Measurements from ENCODE around the gene NDUFA11. TPM values are rescaled to one million over a fixed set of nuclear protein-coding genes. Genes with fewer than 3 reads are reported as not detected.

NDUFA11 gene
- total and polyA plus RNA-seq, 2 donors (not counting 1 experiment from before 2014, with no cell fraction given): 115 to 276 TPM

DNA sequence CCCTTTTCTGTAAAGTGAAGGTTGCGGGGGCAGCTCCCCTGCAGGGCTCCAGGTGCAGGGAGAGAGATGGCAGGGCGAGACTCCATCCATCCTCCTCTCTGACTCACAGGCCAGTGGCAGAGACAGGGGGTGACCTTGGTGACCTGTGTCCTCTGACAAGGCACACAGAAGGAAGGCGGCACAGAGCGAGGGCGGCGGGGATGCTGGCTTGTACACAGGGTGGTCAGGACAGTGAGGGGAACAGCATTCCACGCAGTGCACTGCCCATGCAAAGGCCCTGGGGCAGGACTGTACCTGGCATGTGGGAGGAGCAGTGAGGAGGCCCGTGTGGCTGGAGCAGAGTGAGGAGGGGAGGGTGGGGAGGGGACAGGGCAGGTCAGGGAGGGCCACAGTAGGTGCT lies 7.7 kb downstream of the NDUFA11 start:
- 85% methylated on average over 4 of the region's 8 CpGs for WGBS (ENCODE audit: insufficient coverage)
- peaks cover 0 to 13% of the 10 kb centered on the region in 2 experiments for H3K36me3 ChIP-seq (replicated peaks in 1 of 2; ENCODE audit: control extremely low read depth in 1 of 2, control insufficient read depth in 1 of 2, extremely low read depth in 1 of 2, insufficient read depth in 2 of 2, low read length in 1 of 2)
- H3K4me1 ChIP-seq (ENCODE audit: control insufficient read depth in 2 of 2, insufficient read depth in 2 of 2, low read length in 2 of 2): peaks cover 0 to 4% of the 10 kb centered on the region in 2 donors
- no peak overlapping the region for H3K4me3 Mint-ChIP-seq
- H3K4me2 ChIP-seq (replicated peaks; ENCODE audit: low read depth, low read length, poor library complexity, severe bottlenecking): no peak overlapping the region
- H3K27me3 ChIP-seq (replicated peaks in 1 of 4; ENCODE audit: control extremely low read depth in 1 of 4, control insufficient read depth in 3 of 4, insufficient read depth in 4 of 4, low read length in 3 of 4): peaks cover 0 to 15% (median 3%) of the 10 kb centered on the region in 4 experiments
- no peak for ATAC-seq (ENCODE audit: low read depth)
- POLR2A ChIA-PET: interaction anchor here (0.6 kb wide), 1 partner anchor 810 kb away, joined by 3 read pairs; no protein-coding TSS in a partner anchor
- H3K9me3 Mint-ChIP-seq (ENCODE audit: insufficient read depth): no peaks in the 10 kb centered on the region
- H3K9ac ChIP-seq (ENCODE audit: low read length): no peak overlapping the region
- peaks cover 17% of the 10 kb centered on the region for H3K79me2 ChIP-seq (ENCODE audit: control insufficient read depth, insufficient read depth, low read length)
- H3K4me1 Mint-ChIP-seq: peaks cover 4% of the 10 kb centered on the region
- peaks cover 44% of the 10 kb centered on the region for H4K20me1 ChIP-seq (ENCODE audit: control insufficient read depth, insufficient read depth, low read length, poor library complexity, severe bottlenecking)
- H3K4me3 ChIP-seq (ENCODE audit: control extremely low read depth in 1 of 5, extremely low read depth in 1 of 5, insufficient read depth in 1 of 5, low read depth in 2 of 5, low read length in 4 of 5): no peak overlapping the region
- H3K27ac Mint-ChIP-seq: no peak overlapping the region
- CTCF ChIA-PET: no interaction called here
- no peak for DNase-seq
- H2AFZ ChIP-seq (ENCODE audit: insufficient read depth, low read depth, low read length, poor library complexity, severe bottlenecking): no peak overlapping the region
- H3K27me3 Mint-ChIP-seq: no peaks in the 10 kb centered on the region
- H3K9me3 ChIP-seq (ENCODE audit: control extremely low read depth in 1 of 3, control insufficient read depth in 2 of 3, insufficient read depth in 1 of 3, low read length in 2 of 3): peaks cover 0 to 12% (median 0%) of the 10 kb centered on the region in 3 donors
- TF ChIP-seq EZH2 (IDR thresholded peaks at IDR 0.05; ENCODE audit: borderline replicate concordance, insufficient read depth, low read depth, low read length, poor library complexity, severe bottlenecking): no peak
- TF ChIP-seq, protein P1, sequence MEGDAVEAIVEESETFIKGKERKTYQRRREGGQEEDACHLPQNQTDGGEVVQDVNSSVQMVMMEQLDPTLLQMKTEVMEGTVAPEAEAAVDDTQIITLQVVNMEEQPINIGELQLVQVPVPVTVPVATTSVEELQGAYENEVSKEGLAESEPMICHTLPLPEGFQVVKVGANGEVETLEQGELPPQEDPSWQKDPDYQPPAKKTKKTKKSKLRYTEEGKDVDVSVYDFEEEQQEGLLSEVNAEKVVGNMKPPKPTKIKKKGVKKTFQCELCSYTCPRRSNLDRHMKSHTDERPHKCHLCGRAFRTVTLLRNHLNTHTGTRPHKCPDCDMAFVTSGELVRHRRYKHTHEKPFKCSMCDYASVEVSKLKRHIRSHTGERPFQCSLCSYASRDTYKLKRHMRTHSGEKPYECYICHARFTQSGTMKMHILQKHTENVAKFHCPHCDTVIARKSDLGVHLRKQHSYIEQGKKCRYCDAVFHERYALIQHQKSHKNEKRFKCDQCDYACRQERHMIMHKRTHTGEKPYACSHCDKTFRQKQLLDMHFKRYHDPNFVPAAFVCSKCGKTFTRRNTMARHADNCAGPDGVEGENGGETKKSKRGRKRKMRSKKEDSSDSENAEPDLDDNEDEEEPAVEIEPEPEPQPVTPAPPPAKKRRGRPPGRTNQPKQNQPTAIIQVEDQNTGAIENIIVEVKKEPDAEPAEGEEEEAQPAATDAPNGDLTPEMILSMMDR (IDR thresholded peaks at IDR 0.05): no peak
- intact Hi-C loops (cut with micrococcal nuclease): no loop called here
- H3K27ac ChIP-seq (ENCODE audit: low read length in 2 of 2): no peak overlapping the region

DNA sequence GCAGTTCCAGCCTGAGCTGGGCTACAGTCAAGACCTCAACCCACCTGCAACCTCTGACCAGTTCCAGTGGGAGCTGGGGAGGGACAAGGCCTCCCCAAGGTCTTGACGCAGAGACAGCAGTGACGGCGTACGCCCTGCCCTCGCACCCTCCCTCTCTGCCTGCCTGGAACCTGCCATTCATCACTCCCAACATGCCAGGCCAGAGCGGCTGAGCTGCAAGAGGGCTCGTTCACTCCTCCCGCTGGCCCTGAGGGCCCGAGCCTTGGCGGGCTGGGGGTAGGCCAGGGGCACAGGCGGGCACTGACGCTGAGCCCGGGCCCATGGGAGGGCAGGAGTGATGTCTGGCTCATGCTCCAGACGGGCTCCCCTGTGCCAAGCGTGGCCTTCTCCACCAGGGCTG lies 8.2 kb downstream of the NDUFA11 start:
- Histone ChIP-seq H3K27ac (ENCODE audit: low read length in 2 of 2) (no peak overlapping the region), H3K36me3 (replicated peaks in 1 of 2; ENCODE audit: control extremely low read depth in 1 of 2, control insufficient read depth in 1 of 2, extremely low read depth in 1 of 2, insufficient read depth in 2 of 2, low read length in 1 of 2) (peaks cover 0 to 13% of the 10 kb centered on the region in 2 experiments), H3K27me3 (replicated peaks in 1 of 4; ENCODE audit: control extremely low read depth in 1 of 4, control insufficient read depth in 3 of 4, insufficient read depth in 4 of 4, low read length in 3 of 4) (peaks cover 0 to 17% (median 3%) of the 10 kb centered on the region in 4 experiments), H3K9ac (ENCODE audit: low read length) (no peak overlapping the region), H3K4me1 (ENCODE audit: control insufficient read depth in 2 of 2, insufficient read depth in 2 of 2, low read length in 2 of 2) (peaks cover 0 to 4% of the 10 kb centered on the region in 2 donors), H3K79me2 (ENCODE audit: control insufficient read depth, insufficient read depth, low read length) (peaks cover 14% of the 10 kb centered on the region), H2AFZ (ENCODE audit: insufficient read depth, low read depth, low read length, poor library complexity, severe bottlenecking) (no peak overlapping the region), H4K20me1 (ENCODE audit: control insufficient read depth, insufficient read depth, low read length, poor library complexity, severe bottlenecking) (peaks cover 43% of the 10 kb centered on the region), H3K9me3 (ENCODE audit: control extremely low read depth in 1 of 3, control insufficient read depth in 2 of 3, insufficient read depth in 1 of 3, low read length in 2 of 3) (peaks cover 0 to 12% (median 0%) of the 10 kb centered on the region in 3 donors), H3K4me3 (ENCODE audit: control extremely low read depth in 1 of 5, extremely low read depth in 1 of 5, insufficient read depth in 1 of 5, low read depth in 2 of 5, low read length in 4 of 5) (no peak overlapping the region), H3K4me2 (replicated peaks; ENCODE audit: low read depth, low read length, poor library complexity, severe bottlenecking) (no peak overlapping the region)
- Mint-ChIP-seq H3K4me1 (peaks cover 4% of the 10 kb centered on the region), H3K4me3 (no peak overlapping the region), H3K27me3 (no peaks in the 10 kb centered on the region), H3K27ac (no peak overlapping the region), H3K9me3 (ENCODE audit: insufficient read depth) (no peaks in the 10 kb centered on the region)
- ChIA-PET CTCF (no interaction called here), POLR2A (no interaction called here)
- ATAC-seq (ENCODE audit: low read depth) (no peak), DNase-seq (no peak)
- TF ChIP-seq, protein P1 (IDR thresholded peaks at IDR 0.05): no peak
- no peak for TF ChIP-seq EZH2 (IDR thresholded peaks at IDR 0.05; ENCODE audit: borderline replicate concordance, insufficient read depth, low read depth, low read length, poor library complexity, severe bottlenecking)
- 86% methylated on average over 15 of the region's 15 CpGs for WGBS (ENCODE audit: insufficient coverage)
- intact Hi-C loops (cut with micrococcal nuclease): no loop called here

Data from B cell (primary cell).